K562 (cell line): ENCODE results near the gene RGS6. TPM values are rescaled to one million over a fixed set of nuclear protein-coding genes. Genes with fewer than 3 reads are reported as not detected.

Experiments used
- CREB3L1 ChIP-seq: fragments of 450-650 bp; IDR thresholded peaks from 2 replicates; pipeline ENCODE4 v1.6.1; 2014; ENCODE audit warnings: low read depth, mild to moderate bottlenecking, moderate library complexity, borderline replicate concordance
- ETS1 ChIP-seq: conservative IDR thresholded peaks from 2 replicates; pipeline ENCODE4 v1.6.1; 2011; ENCODE audit warnings: low read depth, mild to moderate bottlenecking, low read length; ENCODE audit not compliant: control insufficient read depth
- FOXA3 ChIP-seq, 2 experiments: fragments of 450-650 bp in 1 of 2; sonication (generic) in 1 of 2; formaldehyde crosslinking; IDR thresholded peaks in 1 of 2; conservative IDR thresholded peaks in 1 of 2; 2 replicates each; pipeline versions ENCODE4 v1.4.0 to v1.8.0; 2020 to 2022; ENCODE audit warnings: mild to moderate bottlenecking in 2 of 2, missing genetic modification reagents in 1 of 2
- HNRNPK ChIP-seq: fragments of 200-400 bp; formaldehyde crosslinking; IDR thresholded peaks from one replicate; pipeline ENCODE4 v1.6.1; 2018; ENCODE audit warnings: mild to moderate bottlenecking, low read depth, low read length; ENCODE audit not compliant: poor library complexity, severe bottlenecking
- MTA1 ChIP-seq: fragments of 450-650 bp; IDR thresholded peaks from 2 replicates; pipeline ENCODE4 v1.6.1; 2017; ENCODE audit warnings: borderline replicate concordance
- NCOA1 ChIP-seq: fragments of 450-650 bp; IDR thresholded peaks from 2 replicates; pipeline ENCODE4 v1.6.1; 2016; ENCODE audit warnings: low read depth
- NR3C1 ChIP-seq: sonication (generic); formaldehyde crosslinking; IDR thresholded peaks from 2 replicates; pipeline ENCODE4 v1.8.1; 2022; ENCODE audit warnings: missing genetic modification reagents
- OTX1 ChIP-seq: fragments of 450-650 bp; formaldehyde crosslinking; IDR thresholded peaks from 2 replicates; pipeline ENCODE4 v1.4.0; 2022; ENCODE audit warnings: mild to moderate bottlenecking
- POLR2AphosphoS2 ChIP-seq: IDR thresholded peaks from 2 replicates; pipeline ENCODE4 v1.6.1; 2012; ENCODE audit warnings: low read length, improper control_type of control experiment
- RAD21 ChIP-seq, 2 experiments: fragments of 250-450 bp in 1 of 2; fragments of 450-650 bp in 1 of 2; sonication (Bioruptor Pico) in 1 of 2; formaldehyde crosslinking in 1 of 2; IDR thresholded peaks in 1 of 2; conservative IDR thresholded peaks in 1 of 2; 2 replicates each; pipeline versions ENCODE4 v1.4.0 to v1.8.0; 2020 to 2022; ENCODE audit warnings: mild to moderate bottlenecking in 2 of 2, moderate library complexity in 1 of 2
- TEAD4 ChIP-seq, 2 experiments: sonication (generic) in 1 of 2; formaldehyde crosslinking in 1 of 2; IDR thresholded peaks; 2 replicates each; pipeline versions ENCODE4 v1.6.1 to v1.8.0; 2012 to 2022; ENCODE audit warnings: borderline replicate concordance in 1 of 2, inconsistent platforms in 1 of 2, low read length in 1 of 2, mild to moderate bottlenecking in 1 of 2, missing genetic modification reagents in 1 of 2
- ZBTB2 ChIP-seq: fragments of 450-650 bp; IDR thresholded peaks from 2 replicates; pipeline ENCODE4 v1.6.1; 2016; ENCODE audit warnings: antibody characterized with exemption
- ZNF589 ChIP-seq: fragments of 200-800 bp; sonication (Bioruptor generic); IDR thresholded peaks from 2 replicates; pipeline ENCODE4 v1.6.1; 2016; ENCODE audit warnings: low read depth, missing genetic modification characterization, missing compliant biosample characterization
- polyA plus RNA-seq, 8 experiments: library from polyadenylated mRNA; depleted of rRNA in 4 of 8; stranded (reverse) in 5 of 8; unstranded in 3 of 8; fragments of >200 nt; fragmentation: Nextera tagmentation in 2 of 8; fragmentation: Illumina TruSeq in 1 of 8; extraction: Ambion mirVana in 2 of 8; extraction: Trizol in 1 of 8; gene quantifications; 2 replicates each; pipeline versions ENCODE4 v1.2.1 to v1.2.3, GENCODE V29; 2011 to 2014; ENCODE audit warnings: inconsistent platforms in 1 of 8, missing spikeins in 1 of 8
- total RNA-seq, 7 experiments: library from RNA; depleted of rRNA in 6 of 7; stranded (reverse); fragments of >200 nt in 6 of 7; fragmentation: Illumina TruSeq in 2 of 7; extraction: Trizol in 2 of 7; gene quantifications; 2 replicates each; pipeline versions ENCODE4 v1.2.1 to v1.2.3, GENCODE V29; 2011 to 2021; ENCODE audit warnings: low replicate concordance in 1 of 7

Gene RGS6
- total and polyA plus RNA-seq, 9 of the 15 experiments (the other 6 are each of a cell fraction or from before 2014, with no cell fraction given), result not detected

GRCh38 chr14:72613975-72614319 lies 681.7 kb downstream of the RGS6 start (continued):
- no peak for TF ChIP-seq ETS1
- no peak for TF ChIP-seq HNRNPK
- no peak for TF ChIP-seq CREB3L1
- TF ChIP-seq FOXA3 (CRISPR knock-in tag; conservative IDR thresholded peaks at IDR 0.05 in 1 of 2, IDR thresholded peaks at IDR 0.05 in 1 of 2), result no peak
- no peak for TF ChIP-seq OTX1 (CRISPR knock-in tag)
- no peak for TF ChIP-seq POLR2AphosphoS2
- TF ChIP-seq NR3C1, result no peak
- TF ChIP-seq RAD21 (CRISPR knock-in tag; conservative IDR thresholded peaks at IDR 0.05 in 1 of 2, IDR thresholded peaks at IDR 0.05 in 1 of 2), result no peak
- no peak for TF ChIP-seq ZNF589 (CRISPR knock-in tag)
- TF ChIP-seq NCOA1, result no peak
- no peak for TF ChIP-seq ZBTB2
- TF ChIP-seq MTA1, result no peak
- no peak for TF ChIP-seq TEAD4 (IDR thresholded peaks at IDR 0.05; ENCODE audit: low read length)
- no peak for TF ChIP-seq TEAD4 (CRISPR knock-in tag; IDR thresholded peaks at IDR 0.05; ENCODE audit: borderline replicate concordance)
